GM19372 (cell line): ENCODE measurements around the gene TIGD6.
"Not testable (repeated sequence)": the region's sequence is repeated elsewhere in the genome, so short reads cannot be mapped to it uniquely, and the experiment has no call there.

Experiments
- ATAC-seq: cut with Tn5 transposase; IDR thresholded peaks from one replicate; pipeline ENCODE4 v1.9.1; 2021; ENCODE audit warnings: mild to moderate bottlenecking, low read depth, moderate library complexity; ENCODE audit not compliant: unreplicated experiment

Gene TIGD6

GRCh38 chr5:149943177-149943949, 57.1 kb downstream of the TIGD6 start:
- ATAC-seq = not testable (repeated sequence)
